Colonic mucosa (tissue), 4 donors: ENCODE data around the gene ZNF536. TPM values are rescaled to one million over a fixed set of nuclear protein-coding genes. Genes with fewer than 3 reads are reported as not detected.
"Not testable (repeated sequence)": the region's sequence is repeated elsewhere in the genome, so short reads cannot be mapped to it uniquely, and the experiment has no call there.

ENCODE experiments used
- DNase-seq: peaks from one replicate; pipeline ENCODE4 v3.0.0-alpha.2; 2020
- H3K27ac ChIP-seq: fragments of 200-600 bp; one replicate; pipeline ENCODE4 v1.8.0; 2021
- H3K27me3 ChIP-seq: fragments of 200-600 bp; one replicate; pipeline ENCODE4 v1.8.0; 2021
- H3K36me3 ChIP-seq: fragments of 200-600 bp; one replicate; pipeline ENCODE4 v1.8.0; 2021
- H3K4me1 ChIP-seq: fragments of 200-600 bp; one replicate; pipeline ENCODE4 v1.8.0; 2021; ENCODE audit warnings: mild to moderate bottlenecking
- H3K4me3 ChIP-seq: fragments of 200-600 bp; one replicate; pipeline ENCODE4 v1.8.0; 2021
- H3K9ac ChIP-seq, 2 donors: one replicate each; pipeline ENCODE4 v1.7.0; 2013; ENCODE audit warnings: control low read depth in 2 of 2, low read depth in 2 of 2, low read length in 2 of 2
- H3K9me3 ChIP-seq: fragments of 200-600 bp; one replicate; pipeline ENCODE4 v1.8.0; 2021
- CTCF ChIP-seq: fragments of 200-600 bp; IDR thresholded peaks from one replicate; pipeline ENCODE4 v1.8.0; 2022; ENCODE audit warnings: antibody characterized with exemption, mild to moderate bottlenecking
- intact Hi-C: fragments of 100-400 bp; cut with DNase I; formaldehyde crosslinking; loops from one replicate; pipeline ENCODE4 v1.14.1; 2022
- total RNA-seq, 2 donors: library from RNA; stranded (reverse); fragmentation: NEBNext Ultra II Directional in 1 of 2; extraction: Animal tissue kit (Norgen Biotek cat#: 25700) in 1 of 2; gene quantifications; one replicate each; pipeline ENCODE4 v1.2.1, GENCODE V29; 2021
- donor health status: healthy.
- donor health status: DM: no; HTN: no; CAD: no.
- donor health status: DM: no; HTN: no; CAD: no.

Gene ZNF536
- total RNA-seq, 2 donors from 2014 or later: 1.3 to 1.4 TPM

- no peak for DNase-seq
- Histone ChIP-seq H3K27me3 (no peaks in the 10 kb centered on the region), H3K27ac (no peak overlapping the region), H3K9me3 (no peaks in the 10 kb centered on the region), H3K4me3 (no peak overlapping the region), H3K4me1 (no peaks in the 10 kb centered on the region), H3K36me3 (no peaks in the 10 kb centered on the region), H3K9ac (no peak overlapping the region)
- intact Hi-C loops: no loop called here
- no peak for TF ChIP-seq CTCF
These were observed 70.5 kb downstream of the ZNF536 start for GRCh38 chr19:30442674-30443073.

- Histone ChIP-seq H3K9ac (no peak overlapping the region), H3K27me3 (no peaks in the 10 kb centered on the region), H3K9me3 (no peaks in the 10 kb centered on the region), H3K27ac (no peak overlapping the region), H3K4me1 (no peaks in the 10 kb centered on the region), H3K4me3 (no peak overlapping the region), H3K36me3 (no peaks in the 10 kb centered on the region)
- DNase-seq: no peak
- intact Hi-C loops: no loop called here
- no peak for TF ChIP-seq CTCF
These were observed 71.5 kb downstream of the ZNF536 start for GRCh38 chr19:30443531-30444252.

- Histone ChIP-seq H3K9me3 (no peaks in the 10 kb centered on the region), H3K4me3 (no peak overlapping the region), H3K27me3 (no peaks in the 10 kb centered on the region), H3K9ac (no peak overlapping the region), H3K36me3 (no peaks in the 10 kb centered on the region), H3K4me1 (no peaks in the 10 kb centered on the region), H3K27ac (no peak overlapping the region)
- no peak for TF ChIP-seq CTCF
- intact Hi-C loops: no loop called here
- no peak for DNase-seq
These were observed 72.1 kb downstream of the ZNF536 start for GRCh38 chr19:30444253-30444671.

- intact Hi-C loops: no loop called here
- no peaks in the 10 kb centered on the region for H3K27me3 ChIP-seq
- no peaks in the 10 kb centered on the region for H3K4me1 ChIP-seq
- no peak for TF ChIP-seq CTCF
- no peak overlapping the region for H3K4me3 ChIP-seq
- H3K9me3 ChIP-seq: no peaks in the 10 kb centered on the region
- H3K9ac ChIP-seq: no peak overlapping the region
- H3K27ac ChIP-seq: no peak overlapping the region
- H3K36me3 ChIP-seq: no peaks in the 10 kb centered on the region
- no peak for DNase-seq
These were observed 72.6 kb downstream of the ZNF536 start for GRCh38 chr19:30444686-30445232.

GRCh38 chr19:30445385-30445784, 73.2 kb downstream of the ZNF536 start:
- H3K36me3 ChIP-seq: no peaks in the 10 kb centered on the region
- no peak overlapping the region for H3K9ac ChIP-seq
- H3K27ac ChIP-seq: no peak overlapping the region
- DNase-seq: no peak
- H3K4me1 ChIP-seq: no peaks in the 10 kb centered on the region
- no peaks in the 10 kb centered on the region for H3K9me3 ChIP-seq
- H3K27me3 ChIP-seq: no peaks in the 10 kb centered on the region
- intact Hi-C loops: no loop called here
- no peak for TF ChIP-seq CTCF
- no peak overlapping the region for H3K4me3 ChIP-seq

- DNase-seq, H3K27me3 ChIP-seq, intact Hi-C loops, H3K27ac ChIP-seq, H3K9me3 ChIP-seq, H3K4me3 ChIP-seq, H3K9ac ChIP-seq, H3K4me1 ChIP-seq, H3K36me3 ChIP-seq: not testable (repeated sequence)
These were observed 73.9 kb downstream of the ZNF536 start for GRCh38 chr19:30446120-30446519.
